ENCODE results near the gene OSBPL8. TPM values are rescaled to one million over a fixed set of nuclear protein-coding genes. Genes with fewer than 3 reads are reported as not detected.

The OSBPL8 gene
- total and polyA plus RNA-seq, 10 of the 15 experiments (the other 5 are each of a cell fraction or from before 2014, with no cell fraction given), result 10.4 to 58.0 (median 32.0) TPM

GRCh38 chr12:76595056-76595455 lies 35.5 kb upstream of the OSBPL8 start (continued):
- TF ChIP-seq CUX1 (IDR thresholded peaks at IDR 0.05; ENCODE audit: insufficient replicate concordance, low read depth, low read length) (no peak), ZNF207 (IDR thresholded peaks at IDR 0.05; ENCODE audit: borderline replicate concordance) (no peak), YBX1 (IDR thresholded peaks at IDR 0.05) (no peak), TAF1 (IDR thresholded peaks at IDR 0.05; ENCODE audit: borderline replicate concordance, low read depth, low read length) (no peak), PAX5 (IDR thresholded peaks at IDR 0.05; ENCODE audit: borderline replicate concordance, low read depth, low read length) (no peak), GATAD2B (conservative IDR thresholded peaks at IDR 0.05; ENCODE audit: low read depth) (no peak), ZNF687 (IDR thresholded peaks at IDR 0.05) (no peak), FOS (IDR thresholded peaks at IDR 0.05; ENCODE audit: borderline replicate concordance, extremely low read depth, insufficient read length) (no peak), IRF5 (IDR thresholded peaks at IDR 0.05; ENCODE audit: borderline replicate concordance) (no peak)

Data from GM12878 (cell line).